ENCODE results near the gene ZNF318.

The ZNF318 gene

GRCh38 chr6:43287717-43288679 lies 81.4 kb downstream of the ZNF318 start:
- Histone ChIP-seq H3K27ac (no peak overlapping the region), H3K36me3 (replicated peaks) (no peaks in the 10 kb centered on the region), H3K27me3 (replicated peaks) (peaks cover 10% of the 10 kb centered on the region), H3K4me3 (ENCODE audit: low read depth, low read length) (no peak overlapping the region)
- in situ Hi-C loops (cut with HindIII; ENCODE audit: low pct_ligation_motif_present, low sequenced_read_pairs) = no loop called here
- no peak for DNase-seq
- TF ChIP-seq CTCF (IDR thresholded peaks at IDR 0.05; ENCODE audit: low read depth, low read length, missing control alignments) = no peak

- TF ChIP-seq CTCF (IDR thresholded peaks at IDR 0.05; ENCODE audit: low read depth, low read length, missing control alignments) = peak; percentile 46
- Histone ChIP-seq H3K4me3 (ENCODE audit: low read depth, low read length) (no peak overlapping the region), H3K27ac (no peak overlapping the region), H3K27me3 (replicated peaks) (peaks cover 10% of the 10 kb centered on the region), H3K36me3 (replicated peaks) (no peaks in the 10 kb centered on the region)
- in situ Hi-C loops (cut with HindIII; ENCODE audit: low pct_ligation_motif_present, low sequenced_read_pairs) = no loop called here
- no peak for DNase-seq
Observed at GRCh38 chr6:43286980-43287716, 82.3 kb downstream of the ZNF318 start.

GRCh38 chr6:43286456-43286979 lies 82.9 kb downstream of the ZNF318 start:
- Histone ChIP-seq H3K27ac (no peak overlapping the region), H3K4me3 (ENCODE audit: low read depth, low read length) (no peak overlapping the region), H3K36me3 (replicated peaks) (no peaks in the 10 kb centered on the region), H3K27me3 (replicated peaks) (peaks cover 10% of the 10 kb centered on the region)
- no peak for DNase-seq
- in situ Hi-C loops (cut with HindIII; ENCODE audit: low pct_ligation_motif_present, low sequenced_read_pairs) = no loop called here
- TF ChIP-seq CTCF (IDR thresholded peaks at IDR 0.05; ENCODE audit: low read depth, low read length, missing control alignments) = no peak

All from brain microvascular endothelial cell (primary cell).